BLaER1 treated with 17β-estradiol and CSF1 and Interleukin-3, amounts not matched to agents 10 nM and 100 nM (cell line): ENCODE measurements around the gene BRAT1.

Experiments
- H3K27ac ChIP-seq, 11 experiments: shearing (Covaris generic); formaldehyde crosslinking; 2 replicates each; pipeline ENCODE4 v1.8.1; 2022
- H3K27me3 ChIP-seq, 11 experiments: shearing (Covaris generic); formaldehyde crosslinking; 2 replicates each; pipeline ENCODE4 v1.8.1; 2022
- H3K36me3 ChIP-seq, 11 experiments: shearing (Covaris generic); formaldehyde crosslinking; 2 replicates each; pipeline ENCODE4 v1.8.1; 2022
- H3K4me1 ChIP-seq, 10 experiments: shearing (Covaris generic); formaldehyde crosslinking; 2 replicates each; pipeline ENCODE4 v1.8.1; 2022
- H3K4me2 ChIP-seq, 11 experiments: shearing (Covaris generic); formaldehyde crosslinking; 2 replicates each; pipeline ENCODE4 v1.8.1; 2022
- H3K4me3 ChIP-seq, 10 experiments: shearing (Covaris generic); formaldehyde crosslinking; 2 replicates each; pipeline ENCODE4 v1.8.1; 2022
- H3K9ac ChIP-seq, 11 experiments: shearing (Covaris generic); formaldehyde crosslinking; 2 replicates each; pipeline ENCODE4 v1.8.1; 2022
- H3K9me3 ChIP-seq, 11 experiments: shearing (Covaris generic); formaldehyde crosslinking; replicated peaks in 1 of 11; 2 replicates each; pipeline ENCODE4 v1.8.1; 2022
- H4K20me1 ChIP-seq, 11 experiments: shearing (Covaris generic); formaldehyde crosslinking; 2 replicates each; pipeline ENCODE4 v1.8.1; 2022
- Cebpa-rat ChIP-seq, 11 experiments: shearing (Covaris generic); IDR thresholded peaks; 2 replicates each; pipeline ENCODE4 v1.8.1; 2022

BRAT1 gene

GRCh38 chr7:2516194-2516555 lies 39.1 kb downstream of the BRAT1 start:
- Histone ChIP-seq H3K27me3 (no peaks in the 10 kb centered on the region), H3K4me2 (peak overlapping the region in 10 of 11 experiments; percentile 8 to 100 (median 96); a peak in 19 of 22 replicates), H3K27ac (peak overlapping the region in 8 of 11 experiments; percentile 6 to 85 (median 47); a peak in 11 of 22 replicates), H4K20me1 (peaks cover 0 to 15% (median 13%) of the 10 kb centered on the region in 11 experiments; a peak in 19 of 22 replicates), H3K4me1 (peaks cover 51 to 83% (median 80%) of the 10 kb centered on the region in 10 experiments), H3K9me3 (no peaks in the 10 kb centered on the region), H3K4me3 (no peak overlapping the region), H3K36me3 (no peaks in the 10 kb centered on the region), H3K9ac (peak overlapping the region in 7 of 11 experiments; percentile 8 to 45 (median 37); a peak in 6 of 22 replicates)
- no peak for TF ChIP-seq Cebpa-rat (IDR thresholded peaks at IDR 0.05)

DNA sequence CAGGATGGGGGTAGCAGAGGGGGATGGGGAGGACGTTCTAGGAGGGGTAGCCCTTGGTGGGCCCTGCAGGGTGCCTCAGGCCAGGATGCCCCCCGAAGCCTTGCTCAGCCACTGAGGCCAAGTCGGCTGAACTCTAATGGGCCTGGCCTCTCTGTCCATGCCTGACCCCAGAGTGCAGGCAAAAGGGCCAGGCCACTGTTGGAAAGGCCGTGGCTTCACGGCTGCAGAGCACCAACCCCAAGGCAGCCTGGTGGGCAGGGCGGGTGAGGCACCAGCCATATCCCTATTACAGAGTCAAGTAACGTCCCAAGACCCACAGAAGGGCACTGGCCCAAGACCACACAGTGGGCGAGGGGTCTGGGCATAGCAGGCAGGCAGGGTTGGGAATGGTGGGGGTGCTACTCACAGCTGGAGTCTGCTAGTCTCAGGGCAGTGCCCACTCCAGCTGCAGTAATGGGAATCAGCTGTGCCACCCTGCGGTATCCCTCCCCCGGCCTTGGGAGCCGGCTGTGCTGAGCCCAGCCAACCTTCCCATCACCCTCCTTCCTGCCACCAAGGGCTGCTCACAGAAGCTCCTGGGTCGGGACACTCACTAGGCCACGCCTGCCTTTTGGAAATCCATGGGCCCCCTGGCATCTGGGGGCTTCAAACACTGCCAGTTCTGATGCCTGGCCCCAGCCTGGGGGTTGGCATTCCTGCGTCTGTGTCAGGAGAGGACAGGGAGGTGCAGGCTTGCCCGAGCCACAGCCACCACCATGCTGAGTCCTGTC lies 39.7 kb downstream of the BRAT1 start:
- H3K4me2 ChIP-seq = peak overlapping the region in 10 of 11 experiments; percentile 8 to 100 (median 96); a peak in 18 of 22 replicates
- no peak overlapping the region for H3K4me3 ChIP-seq
- H3K4me1 ChIP-seq = peaks cover 54 to 87% (median 83%) of the 10 kb centered on the region in 10 experiments
- no peaks in the 10 kb centered on the region for H3K36me3 ChIP-seq
- H3K27me3 ChIP-seq = no peaks in the 10 kb centered on the region
- peaks cover 0 to 10% (median 8%) of the 10 kb centered on the region in 11 experiments; a peak in 19 of 22 replicates for H4K20me1 ChIP-seq
- no peaks in the 10 kb centered on the region for H3K9me3 ChIP-seq
- peak overlapping the region in 8 of 11 experiments; percentile 6 to 85 (median 47); a peak in 9 of 22 replicates for H3K27ac ChIP-seq
- peak overlapping the region in 6 of 11 experiments; percentile 12 to 45 (median 40); a peak in 6 of 22 replicates for H3K9ac ChIP-seq
- TF ChIP-seq Cebpa-rat (IDR thresholded peaks at IDR 0.05) = no peak

GRCh38 chr7:2514473-2515423 lies 40.6 kb downstream of the BRAT1 start:
- Histone ChIP-seq H3K27ac (peak overlapping the region in 2 of 11 experiments; percentile 82 to 96; a peak in 2 of 22 replicates), H3K4me3 (no peak overlapping the region), H3K9ac (no peak overlapping the region), H3K4me2 (peak overlapping the region in 7 of 11 experiments; percentile 87 to 100 (median 96); a peak in 4 of 22 replicates), H3K4me1 (peaks cover 57 to 89% (median 87%) of the 10 kb centered on the region in 10 experiments), H3K27me3 (0 out of 22 replicates have a peak, but pooled peaks cover 0 to under 1% (median 0%) of the 10 kb centered on the region in 11 experiments), H3K36me3 (no peaks in the 10 kb centered on the region), H3K9me3 (no peaks in the 10 kb centered on the region), H4K20me1 (peaks cover 0 to 1% (median 0%) of the 10 kb centered on the region in 11 experiments; a peak in 2 of 22 replicates)
- TF ChIP-seq Cebpa-rat (IDR thresholded peaks at IDR 0.05) = no peak

DNA sequence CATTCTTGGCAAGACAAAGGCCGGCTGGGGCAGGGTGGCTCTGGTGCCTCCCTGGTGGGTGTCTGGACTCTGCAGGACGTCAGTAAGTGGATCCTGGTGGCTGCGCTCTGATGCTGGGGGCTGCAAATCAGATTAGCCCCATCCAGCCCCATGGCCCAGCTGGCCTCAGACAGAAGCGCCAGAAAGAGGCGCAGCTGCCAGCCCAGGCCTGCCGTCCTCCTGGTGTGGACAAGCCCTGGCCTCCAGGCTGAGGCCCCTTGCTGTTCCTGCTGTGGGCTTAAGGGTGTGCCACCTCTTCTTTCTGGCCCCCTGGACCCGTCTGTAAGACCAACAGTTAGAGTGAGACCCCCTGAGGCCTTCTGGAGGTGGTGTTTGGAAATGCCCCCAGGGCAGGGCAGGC lies 41.6 kb downstream of the BRAT1 start:
- H3K9me3 ChIP-seq = no peaks in the 10 kb centered on the region
- no peaks in the 10 kb centered on the region for H3K36me3 ChIP-seq
- H3K4me2 ChIP-seq = peak overlapping the region in 10 of 11 experiments; percentile 88 to 98 (median 96); a peak in 19 of 22 replicates
- TF ChIP-seq Cebpa-rat (IDR thresholded peaks at IDR 0.05) = no peak
- H4K20me1 ChIP-seq = no peaks in the 10 kb centered on the region
- H3K27ac ChIP-seq = peak overlapping the region in 7 of 11 experiments; percentile 31 to 99 (median 95); a peak in 12 of 22 replicates
- H3K9ac ChIP-seq = peak overlapping the region in 3 of 11 experiments; percentile 22 to 88 (median 29); a peak in 4 of 22 replicates
- peaks cover 0 to 6% (median 0%) of the 10 kb centered on the region in 11 experiments; a peak in 1 of 22 replicates for H3K27me3 ChIP-seq
- peaks cover 64 to 94% (median 91%) of the 10 kb centered on the region in 10 experiments for H3K4me1 ChIP-seq
- H3K4me3 ChIP-seq = no peak overlapping the region

GRCh38 chr7:2512713-2513112 lies 42.6 kb downstream of the BRAT1 start:
- no peak for TF ChIP-seq Cebpa-rat (IDR thresholded peaks at IDR 0.05)
- H3K36me3 ChIP-seq = no peaks in the 10 kb centered on the region
- H3K4me2 ChIP-seq = peak overlapping the region; percentile 84 to 98 (median 95)
- no peaks in the 10 kb centered on the region for H4K20me1 ChIP-seq
- peaks cover 65 to 94% (median 91%) of the 10 kb centered on the region in 10 experiments for H3K4me1 ChIP-seq
- peak overlapping the region in 8 of 11 experiments; percentile 82 to 90 (median 88); a peak in 17 of 22 replicates for H3K9ac ChIP-seq
- peak overlapping the region in 1 of 10 experiments; percentile 61; a peak in 3 of 20 replicates for H3K4me3 ChIP-seq
- H3K27me3 ChIP-seq = peaks cover 0 to 6% (median 0%) of the 10 kb centered on the region in 11 experiments; a peak in 1 of 22 replicates
- peak overlapping the region in 9 of 11 experiments; percentile 88 to 99 (median 96); a peak in 17 of 22 replicates for H3K27ac ChIP-seq
- H3K9me3 ChIP-seq = no peaks in the 10 kb centered on the region

DNA sequence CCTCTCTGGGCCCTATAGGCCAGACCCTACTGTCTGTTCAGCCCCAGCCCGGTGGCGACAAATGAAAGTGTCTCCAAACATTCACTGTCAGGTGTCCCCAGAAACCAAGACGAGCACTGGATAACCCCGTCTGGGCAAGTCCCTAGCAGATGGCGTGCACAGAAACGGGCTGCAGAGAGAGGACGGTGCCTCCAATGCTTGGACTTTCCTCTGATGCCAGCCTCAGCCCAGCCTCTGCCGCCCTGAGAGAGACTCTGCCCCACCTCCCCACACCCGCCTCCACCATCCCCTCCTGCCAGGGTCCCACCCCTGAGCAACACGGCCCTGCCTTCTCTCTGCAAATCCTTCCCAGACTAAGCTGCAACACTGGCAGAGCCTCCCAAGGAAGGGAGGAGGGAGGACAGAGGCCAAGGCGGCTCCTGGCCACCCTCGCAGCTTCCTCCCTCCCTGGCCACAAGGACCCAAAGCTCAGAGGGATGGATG lies 43.1 kb downstream of the BRAT1 start:
- no peak for TF ChIP-seq Cebpa-rat (IDR thresholded peaks at IDR 0.05)
- Histone ChIP-seq H3K4me2 (peak overlapping the region; percentile 84 to 98 (median 95)), H4K20me1 (no peaks in the 10 kb centered on the region), H3K4me3 (peak overlapping the region in 8 of 10 experiments; percentile 35 to 61 (median 51); a peak in 12 of 20 replicates), H3K27ac (peak overlapping the region; percentile 3 to 99 (median 95); a peak in 21 of 22 replicates), H3K4me1 (peaks cover 63 to 94% (median 91%) of the 10 kb centered on the region in 10 experiments), H3K9ac (peak overlapping the region; percentile 15 to 90 (median 85); a peak in 19 of 22 replicates), H3K36me3 (no peaks in the 10 kb centered on the region), H3K27me3 (peaks cover 0 to 6% (median 0%) of the 10 kb centered on the region in 11 experiments; a peak in 1 of 22 replicates), H3K9me3 (no peaks in the 10 kb centered on the region)

DNA sequence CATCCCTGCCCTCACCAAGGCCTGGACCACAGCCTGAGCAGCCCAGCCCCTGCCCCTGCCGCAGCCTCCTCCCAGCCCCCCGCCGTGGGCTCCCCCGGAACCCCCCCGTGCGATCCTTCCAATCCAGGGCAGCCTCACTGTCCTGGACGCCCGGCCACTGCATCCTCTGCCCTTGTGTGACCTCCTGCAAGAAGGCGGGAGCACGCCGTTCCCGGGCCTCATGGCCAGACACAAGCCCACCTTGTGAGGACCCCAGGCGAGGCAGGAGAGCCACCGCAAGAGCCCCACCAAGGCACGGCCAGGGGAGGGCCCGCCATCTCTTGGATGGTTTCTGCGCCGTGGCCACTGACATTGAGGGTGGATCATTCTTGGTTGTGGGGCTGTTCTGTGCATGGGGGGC lies 43.6 kb downstream of the BRAT1 start:
- Histone ChIP-seq H3K4me3 (peak overlapping the region in 9 of 10 experiments; percentile 5 to 61 (median 51); a peak in 16 of 20 replicates), H3K27me3 (peaks cover 0 to 6% (median 0%) of the 10 kb centered on the region in 11 experiments; a peak in 1 of 22 replicates), H3K9me3 (no peaks in the 10 kb centered on the region), H3K27ac (peak overlapping the region; percentile 3 to 99 (median 95); a peak in 21 of 22 replicates), H3K4me2 (peak overlapping the region; percentile 84 to 98 (median 95)), H3K9ac (peak overlapping the region; percentile 15 to 90 (median 85); a peak in 21 of 22 replicates), H4K20me1 (no peaks in the 10 kb centered on the region), H3K4me1 (peaks cover 58 to 94% (median 91%) of the 10 kb centered on the region in 10 experiments), H3K36me3 (no peaks in the 10 kb centered on the region)
- no peak for TF ChIP-seq Cebpa-rat (IDR thresholded peaks at IDR 0.05)
